Fibroblast of lung (primary cell): Measurements from ENCODE around the gene CAMSAP2.

ENCODE experiments used
- EZH2 ChIP-seq: IDR thresholded peaks from 2 replicates; pipeline ENCODE4 v1.5.1; 2012; ENCODE audit warnings: low read length, control low read depth, mild to moderate bottlenecking; ENCODE audit errors: missing control alignments
- TF ChIP-seq, protein P1 (sequence below), 2 donors: IDR thresholded peaks in 1 of 2; conservative IDR thresholded peaks in 1 of 2; 1 replicate in 1 of 2; 2 replicates in 1 of 2; pipeline ENCODE4 v1.5.1; 2011 to 2012; ENCODE audit warnings: low read length in 2 of 2, control low read depth in 1 of 2, inconsistent platforms in 1 of 2, low read depth in 1 of 2, mild to moderate bottlenecking in 1 of 2

DNA sequence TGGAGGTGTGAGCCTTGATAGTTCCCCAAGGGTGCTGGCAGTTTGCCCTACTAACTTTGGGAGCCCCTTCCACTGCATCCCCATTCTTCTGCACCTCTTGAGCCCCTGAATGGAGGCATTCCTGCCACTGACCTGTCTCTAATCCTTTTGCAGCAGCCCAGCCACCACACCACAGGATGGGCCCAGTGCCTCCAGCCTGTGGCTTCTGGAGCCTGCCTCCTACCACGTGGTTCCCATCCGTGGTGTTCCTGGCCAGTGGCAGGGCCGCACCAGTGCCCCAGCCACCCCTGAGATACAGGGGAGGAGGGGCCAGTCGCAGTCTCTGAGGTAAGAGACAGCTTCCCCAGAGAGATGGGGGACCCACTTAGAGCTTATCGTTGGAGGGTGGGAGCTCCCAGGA lies 170.4 kb downstream of the CAMSAP2 start:
- TF ChIP-seq, protein P1, sequence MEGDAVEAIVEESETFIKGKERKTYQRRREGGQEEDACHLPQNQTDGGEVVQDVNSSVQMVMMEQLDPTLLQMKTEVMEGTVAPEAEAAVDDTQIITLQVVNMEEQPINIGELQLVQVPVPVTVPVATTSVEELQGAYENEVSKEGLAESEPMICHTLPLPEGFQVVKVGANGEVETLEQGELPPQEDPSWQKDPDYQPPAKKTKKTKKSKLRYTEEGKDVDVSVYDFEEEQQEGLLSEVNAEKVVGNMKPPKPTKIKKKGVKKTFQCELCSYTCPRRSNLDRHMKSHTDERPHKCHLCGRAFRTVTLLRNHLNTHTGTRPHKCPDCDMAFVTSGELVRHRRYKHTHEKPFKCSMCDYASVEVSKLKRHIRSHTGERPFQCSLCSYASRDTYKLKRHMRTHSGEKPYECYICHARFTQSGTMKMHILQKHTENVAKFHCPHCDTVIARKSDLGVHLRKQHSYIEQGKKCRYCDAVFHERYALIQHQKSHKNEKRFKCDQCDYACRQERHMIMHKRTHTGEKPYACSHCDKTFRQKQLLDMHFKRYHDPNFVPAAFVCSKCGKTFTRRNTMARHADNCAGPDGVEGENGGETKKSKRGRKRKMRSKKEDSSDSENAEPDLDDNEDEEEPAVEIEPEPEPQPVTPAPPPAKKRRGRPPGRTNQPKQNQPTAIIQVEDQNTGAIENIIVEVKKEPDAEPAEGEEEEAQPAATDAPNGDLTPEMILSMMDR (conservative IDR thresholded peaks at IDR 0.05 in 1 of 2, IDR thresholded peaks at IDR 0.05 in 1 of 2; ENCODE audit: low read depth in 1 of 2, low read length in 2 of 2) = no peak
- TF ChIP-seq EZH2 = no peak
